ENCODE measurements around the gene NUDCD3.

The NUDCD3 gene

GRCh38 chr7:44449584-44449928 is 40.9 kb downstream of the NUDCD3 start:
- CTCF ChIA-PET = no interaction called here
- POLR2A ChIA-PET = no interaction called here
- DNase-seq (ENCODE audit: extremely low spot score) = no peak
- TF ChIP-seq ZNF384 (IDR thresholded peaks at IDR 0.05) (no peak), FOXM1 (IDR thresholded peaks at IDR 0.05; ENCODE audit: borderline replicate concordance) (no peak), FOXA1 (IDR thresholded peaks at IDR 0.05) (no peak), SUZ12 (IDR thresholded peaks at IDR 0.05) (no peak), NFRKB (IDR thresholded peaks at IDR 0.05) (no peak), PKNOX1 (IDR thresholded peaks at IDR 0.05) (no peak), BHLHE40 (IDR thresholded peaks at IDR 0.05; ENCODE audit: borderline replicate concordance) (no peak), ELF4 (IDR thresholded peaks at IDR 0.05) (no peak), SP1 (IDR thresholded peaks at IDR 0.05) (no peak), CTBP1 (IDR thresholded peaks at IDR 0.05; ENCODE audit: borderline replicate concordance) (no peak), TARDBP (IDR thresholded peaks at IDR 0.05) (no peak), L3MBTL2 (conservative IDR thresholded peaks at IDR 0.05) (no peak), HDGF (IDR thresholded peaks at IDR 0.05; ENCODE audit: borderline replicate concordance) (no peak), LEF1 (IDR thresholded peaks at IDR 0.05; ENCODE audit: borderline replicate concordance) (no peak), FOXK2 (IDR thresholded peaks at IDR 0.05) (no peak), ARNT (IDR thresholded peaks at IDR 0.05) (no peak)

GRCh38 chr7:44448922-44449583 is 41.4 kb downstream of the NUDCD3 start:
- TF ChIP-seq ZNF384 (IDR thresholded peaks at IDR 0.05) (no peak), FOXK2 (IDR thresholded peaks at IDR 0.05) (no peak), TARDBP (IDR thresholded peaks at IDR 0.05) (no peak), NFRKB (IDR thresholded peaks at IDR 0.05) (no peak), ELF4 (IDR thresholded peaks at IDR 0.05) (no peak), SP1 (IDR thresholded peaks at IDR 0.05) (no peak), CTBP1 (IDR thresholded peaks at IDR 0.05; ENCODE audit: borderline replicate concordance) (no peak), L3MBTL2 (conservative IDR thresholded peaks at IDR 0.05) (no peak), HDGF (IDR thresholded peaks at IDR 0.05; ENCODE audit: borderline replicate concordance) (no peak), FOXA1 (IDR thresholded peaks at IDR 0.05) (no peak), SUZ12 (IDR thresholded peaks at IDR 0.05) (no peak), PKNOX1 (IDR thresholded peaks at IDR 0.05) (no peak), LEF1 (IDR thresholded peaks at IDR 0.05; ENCODE audit: borderline replicate concordance) (no peak), FOXM1 (IDR thresholded peaks at IDR 0.05; ENCODE audit: borderline replicate concordance) (no peak), ARNT (IDR thresholded peaks at IDR 0.05) (no peak)
- POLR2A ChIA-PET = no interaction called here
- CTCF ChIA-PET = interaction anchor here (0.7 kb wide), 1 partner anchor 16 kb away, joined by 3 read pairs; no protein-coding TSS in a partner anchor
- no peak for DNase-seq (ENCODE audit: extremely low spot score)

- DNase-seq (ENCODE audit: extremely low spot score) = no peak
- ChIA-PET CTCF (no interaction called here), POLR2A (no interaction called here)
- TF ChIP-seq LEF1 (IDR thresholded peaks at IDR 0.05; ENCODE audit: borderline replicate concordance) = no peak
- TF ChIP-seq PKNOX1 (IDR thresholded peaks at IDR 0.05) = no peak
- TF ChIP-seq HDGF (IDR thresholded peaks at IDR 0.05; ENCODE audit: borderline replicate concordance) = no peak
- TF ChIP-seq FOXM1 (IDR thresholded peaks at IDR 0.05; ENCODE audit: borderline replicate concordance) = no peak
- TF ChIP-seq FOXK2 (IDR thresholded peaks at IDR 0.05) = no peak
These were observed 42.5 kb downstream of the NUDCD3 start for GRCh38 chr7:44447874-44448425.

GRCh38 chr7:44445986-44446671 is 44.3 kb downstream of the NUDCD3 start:
- CTCF ChIA-PET = no interaction called here
- POLR2A ChIA-PET = no interaction called here
- DNase-seq (ENCODE audit: extremely low spot score) = no peak
- TF ChIP-seq ARNT (IDR thresholded peaks at IDR 0.05) (no peak), ZNF384 (IDR thresholded peaks at IDR 0.05) (no peak), SP1 (IDR thresholded peaks at IDR 0.05) (no peak), SUZ12 (IDR thresholded peaks at IDR 0.05) (no peak), PKNOX1 (IDR thresholded peaks at IDR 0.05) (no peak)

- no peak for TF ChIP-seq SUZ12 (IDR thresholded peaks at IDR 0.05)
- no peak for TF ChIP-seq FOXA1 (IDR thresholded peaks at IDR 0.05)
- no peak for TF ChIP-seq PKNOX1 (IDR thresholded peaks at IDR 0.05)
- no peak for TF ChIP-seq ARNT (IDR thresholded peaks at IDR 0.05)
- TF ChIP-seq FOXK2 (IDR thresholded peaks at IDR 0.05) = no peak
- no peak for TF ChIP-seq ELF4 (IDR thresholded peaks at IDR 0.05)
- no peak for TF ChIP-seq TARDBP (IDR thresholded peaks at IDR 0.05)
- TF ChIP-seq L3MBTL2 (conservative IDR thresholded peaks at IDR 0.05) = no peak
- TF ChIP-seq LEF1 (IDR thresholded peaks at IDR 0.05; ENCODE audit: borderline replicate concordance) = no peak
- ChIA-PET POLR2A (no interaction called here), CTCF (no interaction called here)
- DNase-seq (ENCODE audit: extremely low spot score) = no peak
These were observed 49.4 kb downstream of the NUDCD3 start for GRCh38 chr7:44441079-44441478.

Data from HEK293T (cell line).